HepG2 (cell line): Measurements from ENCODE around the gene SLC9A8. TPM values are rescaled to one million over a fixed set of nuclear protein-coding genes. Genes with fewer than 3 reads are reported as not detected.
A peak's percentile ranks its signal among the peaks of the same experiment; 100 is the strongest.

Source experiments
- ATM ChIP-seq: fragments of 450-650 bp; IDR thresholded peaks from 2 replicates; pipeline ENCODE4 v1.7.1; 2017; ENCODE audit warnings: mild to moderate bottlenecking, borderline replicate concordance
- E2F1 ChIP-seq: sonication (generic); formaldehyde crosslinking; IDR thresholded peaks from 2 replicates; pipeline ENCODE4 v1.5.0; 2020; ENCODE audit warnings: missing genetic modification reagents
- FOXC1 ChIP-seq: sonication (generic); formaldehyde crosslinking; IDR thresholded peaks from 2 replicates; pipeline ENCODE4 v1.8.0; 2022; ENCODE audit warnings: mild to moderate bottlenecking, missing genetic modification reagents, borderline replicate concordance
- HDAC2 ChIP-seq: sonication (generic); formaldehyde crosslinking; IDR thresholded peaks from 2 replicates; pipeline ENCODE4 v1.4.0; 2020; ENCODE audit warnings: missing genetic modification reagents
- HNRNPUL1 ChIP-seq: fragments of 200-400 bp; formaldehyde crosslinking; IDR thresholded peaks from 2 replicates; pipeline ENCODE4 v1.6.1; 2017; ENCODE audit warnings: low read depth, mild to moderate bottlenecking, low read length, moderate library complexity
- KAT7 ChIP-seq: IDR thresholded peaks from 2 replicates; pipeline ENCODE4 v1.6.1; 2018; ENCODE audit warnings: borderline replicate concordance, missing compliant biosample characterization
- LCORL ChIP-seq, 2 experiments: fragments of 450-650 bp in 1 of 2; sonication (generic) in 1 of 2; formaldehyde crosslinking in 1 of 2; IDR thresholded peaks; 2 replicates each; pipeline versions ENCODE4 v1.5.0 to v1.6.1; 2017 to 2020; ENCODE audit warnings: antibody characterized with exemption in 1 of 2, missing genetic modification reagents in 1 of 2
- MEIS2 ChIP-seq: sonication (generic); formaldehyde crosslinking; IDR thresholded peaks from 2 replicates; pipeline ENCODE4 v1.9.0; 2021; ENCODE audit warnings: mild to moderate bottlenecking, missing genetic modification reagents
- PHF5A ChIP-seq: IDR thresholded peaks from one replicate; pipeline ENCODE4 v1.6.1; 2018; ENCODE audit warnings: low read depth, missing genetic modification reagents; ENCODE audit not compliant: unreplicated experiment
- THAP7 ChIP-seq: sonication (generic); formaldehyde crosslinking; IDR thresholded peaks from 2 replicates; pipeline ENCODE4 v1.8.1; 2023; ENCODE audit warnings: mild to moderate bottlenecking, missing genetic modification reagents
- ZBTB20 ChIP-seq: sonication (generic); formaldehyde crosslinking; IDR thresholded peaks from 2 replicates; pipeline ENCODE4 v1.8.1; 2023; ENCODE audit warnings: missing genetic modification reagents, low read depth, mild to moderate bottlenecking, borderline replicate concordance
- ZIK1 ChIP-seq: sonication (generic); formaldehyde crosslinking; IDR thresholded peaks from 2 replicates; pipeline ENCODE4 v1.5.0; 2020; ENCODE audit warnings: mild to moderate bottlenecking, low read depth, missing genetic modification reagents, borderline replicate concordance
- ZNF224 ChIP-seq: sonication (generic); formaldehyde crosslinking; IDR thresholded peaks from 2 replicates; pipeline ENCODE4 v1.5.0; 2020; ENCODE audit warnings: mild to moderate bottlenecking, missing genetic modification reagents
- ZNF329 ChIP-seq: sonication (generic); formaldehyde crosslinking; IDR thresholded peaks from 2 replicates; pipeline ENCODE4 v1.9.0; 2021; ENCODE audit warnings: low read depth, mild to moderate bottlenecking, missing genetic modification reagents
- ZNF430 ChIP-seq: sonication (generic); formaldehyde crosslinking; IDR thresholded peaks from 2 replicates; pipeline ENCODE4 v1.9.0; 2021; ENCODE audit warnings: mild to moderate bottlenecking, missing genetic modification reagents
- ZNF564 ChIP-seq: sonication (generic); formaldehyde crosslinking; IDR thresholded peaks from 2 replicates; pipeline ENCODE4 v1.8.1; 2023; ENCODE audit warnings: mild to moderate bottlenecking, missing genetic modification reagents
- ZNF605 ChIP-seq: sonication (generic); formaldehyde crosslinking; IDR thresholded peaks from 2 replicates; pipeline ENCODE4 v1.8.0; 2022; ENCODE audit warnings: mild to moderate bottlenecking, missing genetic modification reagents
- ZNF713 ChIP-seq: sonication (generic); formaldehyde crosslinking; IDR thresholded peaks from 2 replicates; pipeline ENCODE4 v1.4.0; 2020; ENCODE audit warnings: mild to moderate bottlenecking, missing genetic modification reagents
- ZNF83 ChIP-seq: sonication (generic); formaldehyde crosslinking; IDR thresholded peaks from 2 replicates; pipeline ENCODE4 v1.4.0; 2020; ENCODE audit warnings: missing genetic modification reagents, mild to moderate bottlenecking, borderline replicate concordance
- ZSCAN25 ChIP-seq: sonication (generic); formaldehyde crosslinking; IDR thresholded peaks from 2 replicates; pipeline ENCODE4 v1.8.0; 2022; ENCODE audit warnings: mild to moderate bottlenecking, missing genetic modification reagents
- polyA plus RNA-seq, 8 experiments: library from polyadenylated mRNA; depleted of rRNA in 3 of 8; stranded (reverse) in 7 of 8; unstranded in 1 of 8; fragments of >200 nt; fragmentation: Illumina TruSeq in 4 of 8; extraction: Trizol in 4 of 8; gene quantifications; 2 replicates each; pipeline versions ENCODE4 v1.2.1 to v1.2.3, GENCODE V29; 2011 to 2016; ENCODE audit warnings: low read depth in 4 of 8, missing spikeins in 1 of 8, mixed read lengths in 1 of 8; ENCODE audit not compliant: insufficient read depth in 1 of 8
- total RNA-seq, 5 experiments: library from RNA; depleted of rRNA; stranded (reverse); fragments of >200 nt; fragmentation: Illumina TruSeq; extraction: Trizol; gene quantifications; 2 replicates each; pipeline ENCODE4 v1.2.3, GENCODE V29; 2016; ENCODE audit warnings: low read depth in 1 of 5
- TF ChIP-seq, protein P1 (sequence below): sonication (generic); formaldehyde crosslinking; IDR thresholded peaks from 2 replicates; pipeline ENCODE4 v1.4.0; 2020; ENCODE audit warnings: missing genetic modification reagents

The SLC9A8 gene
- total and polyA plus RNA-seq, 2 of the 13 experiments (the other 11 are each of a cell fraction or from before 2014, with no cell fraction given): 4.1 to 7.4 TPM

GRCh38 chr20:49938173-49939163 is 125.8 kb downstream of the SLC9A8 start (continued):
- TF ChIP-seq ZNF224 (CRISPR knock-in tag): no peak
- 0 out of 2 replicates have a peak, but pooled peaks have one; percentile 54 for TF ChIP-seq ZBTB20 (CRISPR knock-in tag)
- no peak for TF ChIP-seq PHF5A (CRISPR knock-in tag)
- TF ChIP-seq ZNF564: no peak
- no peak for TF ChIP-seq THAP7 (CRISPR knock-in tag)
- TF ChIP-seq HDAC2 (CRISPR knock-in tag): no peak
- TF ChIP-seq ZNF713 (CRISPR knock-in tag): no peak
- no peak for TF ChIP-seq ZNF430 (CRISPR knock-in tag)
- no peak for TF ChIP-seq ZNF329 (CRISPR knock-in tag)
- TF ChIP-seq FOXC1 (CRISPR knock-in tag): no peak
- TF ChIP-seq ZSCAN25 (CRISPR knock-in tag): 0 out of 2 replicates have a peak, but pooled peaks have one; percentile 26
- no peak for TF ChIP-seq LCORL (IDR thresholded peaks at IDR 0.05)
- TF ChIP-seq LCORL (CRISPR knock-in tag; IDR thresholded peaks at IDR 0.05): no peak
- TF ChIP-seq ATM: no peak
- TF ChIP-seq, protein P1, sequence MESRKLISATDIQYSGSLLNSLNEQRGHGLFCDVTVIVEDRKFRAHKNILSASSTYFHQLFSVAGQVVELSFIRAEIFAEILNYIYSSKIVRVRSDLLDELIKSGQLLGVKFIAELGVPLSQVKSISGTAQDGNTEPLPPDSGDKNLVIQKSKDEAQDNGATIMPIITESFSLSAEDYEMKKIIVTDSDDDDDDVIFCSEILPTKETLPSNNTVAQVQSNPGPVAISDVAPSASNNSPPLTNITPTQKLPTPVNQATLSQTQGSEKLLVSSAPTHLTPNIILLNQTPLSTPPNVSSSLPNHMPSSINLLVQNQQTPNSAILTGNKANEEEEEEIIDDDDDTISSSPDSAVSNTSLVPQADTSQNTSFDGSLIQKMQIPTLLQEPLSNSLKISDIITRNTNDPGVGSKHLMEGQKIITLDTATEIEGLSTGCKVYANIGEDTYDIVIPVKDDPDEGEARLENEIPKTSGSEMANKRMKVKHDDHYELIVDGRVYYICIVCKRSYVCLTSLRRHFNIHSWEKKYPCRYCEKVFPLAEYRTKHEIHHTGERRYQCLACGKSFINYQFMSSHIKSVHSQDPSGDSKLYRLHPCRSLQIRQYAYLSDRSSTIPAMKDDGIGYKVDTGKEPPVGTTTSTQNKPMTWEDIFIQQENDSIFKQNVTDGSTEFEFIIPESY (CRISPR knock-in tag): no peak
- TF ChIP-seq MEIS2 (CRISPR knock-in tag): no peak
- no peak for TF ChIP-seq ZNF605 (CRISPR knock-in tag)
- TF ChIP-seq E2F1 (CRISPR knock-in tag): no peak
- no peak for TF ChIP-seq ZNF83
- no peak for TF ChIP-seq KAT7 (CRISPR knock-in tag)
- TF ChIP-seq ZIK1 (CRISPR knock-in tag): no peak
- TF ChIP-seq HNRNPUL1: no peak
